ENCODE data around the gene GOLGB1.
"Not testable (repeated sequence)": the region's sequence is repeated elsewhere in the genome, so short reads cannot be mapped to it uniquely, and the experiment has no call there.

Gene GOLGB1

DNA sequence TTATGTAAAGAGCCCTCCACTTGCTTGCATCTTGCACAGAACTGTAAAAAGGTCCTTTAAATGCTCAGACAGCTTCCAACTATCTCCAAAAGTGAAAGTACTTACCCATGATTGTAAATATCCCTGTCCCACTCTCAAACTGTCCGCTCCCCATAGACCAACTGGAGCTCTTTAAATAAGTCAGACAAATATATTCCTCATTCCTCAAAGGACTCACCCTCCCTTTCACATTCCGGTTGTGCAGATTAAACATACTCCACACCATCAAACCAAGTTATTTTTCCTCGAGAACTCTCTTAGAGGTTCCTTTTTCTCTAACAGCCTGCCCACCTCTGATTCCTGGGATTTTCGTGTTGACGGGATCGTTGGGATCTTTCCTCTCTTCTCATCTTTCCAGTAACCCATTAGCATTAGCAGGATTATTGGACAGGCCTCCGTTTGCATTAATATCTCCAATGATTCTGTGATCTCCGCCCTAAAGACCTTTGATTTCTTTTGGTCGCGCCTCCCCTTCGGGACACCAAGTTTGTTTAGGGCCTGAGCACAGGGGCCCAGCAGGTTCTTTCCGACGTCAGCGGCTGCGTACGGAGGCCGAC, 763 bp downstream of the GOLGB1 start:
- in situ Hi-C loops (cut with MboI; ENCODE audit: low sequenced_read_pairs) = no loop called here

DNA sequence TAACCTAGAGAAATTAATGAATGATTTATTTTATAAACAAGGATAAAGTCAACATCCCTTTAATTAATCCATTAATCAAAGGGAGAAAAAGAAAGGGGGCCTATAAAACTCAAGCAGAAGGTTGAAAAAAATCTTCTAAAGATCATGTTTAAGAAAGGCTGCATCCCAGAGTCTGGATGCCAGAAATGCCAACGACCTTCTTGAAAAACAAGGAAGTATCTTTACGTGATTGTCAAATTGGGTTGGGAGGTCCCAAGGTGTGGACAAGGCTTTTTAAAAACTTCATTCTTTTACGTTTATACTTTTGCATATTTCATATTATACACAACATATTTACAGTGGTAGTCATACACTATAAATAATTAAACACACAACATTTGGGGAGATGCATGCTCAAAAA, 1.6 kb downstream of the GOLGB1 start:
- in situ Hi-C loops (cut with MboI; ENCODE audit: low sequenced_read_pairs) = no loop called here

DNA sequence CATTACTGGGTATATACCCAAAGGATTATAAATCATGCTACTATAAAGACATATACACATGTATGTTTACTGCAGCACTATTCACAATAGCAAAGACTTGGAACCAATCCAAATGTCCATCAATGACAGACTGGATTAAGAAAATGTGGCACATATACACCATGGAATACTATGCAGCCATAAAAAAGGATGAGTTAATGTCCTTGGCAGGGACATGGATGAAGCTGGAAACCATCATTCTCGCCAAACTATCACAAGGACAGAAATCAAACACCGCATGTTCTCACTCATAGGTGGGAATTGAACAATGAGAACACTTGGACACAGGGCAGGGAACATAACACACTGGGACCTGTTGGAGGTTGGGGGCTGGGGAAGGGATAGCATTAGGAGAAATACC, 6.4 kb downstream of the GOLGB1 start:
- in situ Hi-C loops (cut with MboI; ENCODE audit: low sequenced_read_pairs) = not testable (repeated sequence)

DNA sequence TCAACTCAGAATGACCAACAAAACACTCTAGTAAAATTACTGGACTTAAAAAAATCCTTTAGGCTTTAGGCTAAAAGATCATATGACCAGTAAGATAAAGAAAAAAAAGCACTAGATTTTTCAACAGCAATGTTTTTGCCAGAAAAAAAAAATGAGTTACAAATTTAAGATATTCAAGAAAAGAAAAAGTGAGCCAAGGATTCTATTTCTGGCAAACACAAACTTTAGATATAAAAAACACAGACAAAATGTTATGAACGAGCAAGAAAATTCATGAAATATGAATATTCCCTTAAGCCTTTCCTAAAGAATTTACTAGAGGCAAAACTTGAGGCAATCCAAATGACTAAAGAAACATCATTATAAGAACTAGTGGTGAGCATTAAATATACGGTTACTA, 8.6 kb downstream of the GOLGB1 start:
- in situ Hi-C loops (cut with MboI; ENCODE audit: low sequenced_read_pairs) = no loop called here

DNA sequence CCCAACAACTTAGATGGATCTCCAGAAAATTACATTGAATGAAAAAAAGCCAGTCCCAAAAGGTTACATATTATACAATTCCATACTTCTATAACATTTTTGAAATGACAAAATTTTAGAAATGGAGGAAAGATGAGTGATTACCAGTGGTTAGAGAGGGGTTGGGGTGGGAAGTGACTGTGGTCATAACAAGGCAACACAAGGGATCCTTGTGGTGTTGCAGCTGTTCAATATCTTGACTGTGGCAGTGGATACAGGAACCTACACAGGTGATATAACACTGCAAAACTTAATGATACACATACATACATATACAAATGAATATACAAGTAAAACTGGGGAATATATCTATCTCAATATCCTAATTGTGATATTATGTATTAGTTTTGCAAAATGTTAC, 9.6 kb downstream of the GOLGB1 start:
- in situ Hi-C loops (cut with MboI; ENCODE audit: low sequenced_read_pairs) = no loop called here

DNA sequence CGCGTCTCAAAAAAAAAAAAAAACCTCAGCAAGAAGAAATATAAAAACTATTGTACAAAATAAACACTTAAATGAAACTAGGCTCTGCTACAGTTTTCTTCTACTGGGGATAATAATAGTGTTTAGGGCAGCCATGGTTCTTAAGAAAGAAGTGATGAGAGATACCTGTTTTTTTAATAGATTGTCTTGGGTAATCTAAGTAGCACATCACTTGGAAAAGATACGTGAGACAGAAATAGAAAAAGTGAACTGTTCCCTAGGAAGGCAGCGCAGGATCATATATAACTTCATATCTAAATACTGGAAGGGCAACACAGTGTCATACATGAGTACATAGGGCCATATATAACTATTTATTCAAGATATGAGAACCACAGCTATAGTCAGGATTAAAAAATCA, 11.9 kb downstream of the GOLGB1 start:
- in situ Hi-C loops (cut with MboI; ENCODE audit: low sequenced_read_pairs) = no loop called here

DNA sequence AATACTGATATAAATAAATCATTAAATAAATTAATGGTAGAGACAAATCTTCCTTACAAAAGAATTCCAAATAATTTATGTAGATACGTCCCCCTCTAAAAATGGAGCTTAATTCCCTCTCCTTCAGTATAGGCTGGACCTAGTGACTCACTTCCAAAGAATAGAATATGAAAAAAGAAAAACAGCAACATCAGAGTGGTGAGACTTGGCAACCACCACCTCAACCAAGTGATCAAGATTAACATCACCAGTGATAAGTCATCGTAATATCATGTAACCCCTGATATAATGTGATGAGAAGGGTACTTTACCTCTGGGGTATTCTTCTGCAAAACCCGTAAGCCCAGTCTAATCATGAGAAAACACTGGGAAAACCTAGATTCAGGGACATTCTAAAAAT, 13.4 kb downstream of the GOLGB1 start:
- in situ Hi-C loops (cut with MboI; ENCODE audit: low sequenced_read_pairs) = no loop called here

DNA sequence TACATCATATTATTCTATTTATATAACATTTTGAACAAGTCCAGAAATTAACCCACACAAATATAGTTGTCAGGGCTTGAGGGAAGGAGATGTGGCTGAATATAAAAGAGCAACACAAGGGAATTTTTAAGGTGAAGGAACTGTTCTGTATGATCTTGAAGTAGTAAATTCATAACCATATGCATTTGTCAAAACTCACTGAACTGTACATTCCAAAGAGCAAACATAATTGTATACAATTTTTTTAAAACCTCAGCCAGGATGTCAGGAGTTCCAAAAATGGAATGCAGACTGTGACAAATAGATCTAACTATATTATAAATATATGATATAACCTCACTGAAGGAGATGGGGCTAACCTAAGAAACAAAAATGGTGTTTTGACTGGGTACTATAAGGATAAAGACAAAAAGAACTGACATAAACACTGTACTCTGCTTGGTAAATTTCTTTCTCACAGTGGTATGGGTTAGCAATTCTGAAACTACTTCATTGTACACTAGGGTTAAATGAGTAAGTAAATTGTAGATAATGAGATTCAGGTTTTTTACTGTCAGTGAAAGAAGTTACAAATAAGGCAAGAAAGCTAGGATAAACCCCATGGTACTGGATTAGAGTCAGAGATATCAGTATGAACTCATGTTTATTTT, 14.4 kb downstream of the GOLGB1 start:
- in situ Hi-C loops (cut with MboI; ENCODE audit: low sequenced_read_pairs) = no loop called here

DNA sequence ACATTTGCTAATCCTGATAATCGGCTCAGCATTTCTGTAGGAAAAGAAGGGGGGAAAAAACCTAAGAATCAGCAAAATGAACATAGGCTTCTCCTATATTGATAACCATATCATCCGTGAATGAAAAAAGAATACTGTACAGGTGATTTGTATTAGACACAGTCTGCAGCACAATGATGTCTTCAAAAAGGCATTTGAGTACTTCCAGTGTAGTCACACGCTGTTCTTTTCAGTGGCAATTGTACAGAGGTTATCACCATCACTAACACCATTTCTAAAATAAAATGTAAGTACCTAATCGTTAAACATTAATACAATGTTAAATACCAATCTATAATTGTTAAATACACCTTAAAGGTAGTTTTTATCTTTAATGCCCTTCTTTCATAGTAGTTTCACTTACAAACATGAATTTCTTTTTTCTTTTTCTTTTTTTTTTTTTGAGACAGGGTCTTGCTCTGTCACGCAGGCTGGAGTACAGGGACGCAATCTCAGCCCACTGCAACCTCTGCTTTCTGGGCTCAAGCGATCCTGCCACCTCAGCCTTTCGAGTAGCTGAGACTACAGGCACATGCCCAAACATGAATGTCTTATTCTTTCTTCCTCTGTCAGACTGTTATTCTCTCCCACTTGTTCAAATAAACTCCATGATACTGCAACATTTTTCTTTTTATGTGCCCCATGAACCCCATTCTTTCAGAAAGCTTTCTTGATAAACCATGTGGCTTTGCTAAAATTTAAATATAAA, 18.4 kb downstream of the GOLGB1 start:
- in situ Hi-C loops (cut with MboI; ENCODE audit: low sequenced_read_pairs) = no loop called here

DNA sequence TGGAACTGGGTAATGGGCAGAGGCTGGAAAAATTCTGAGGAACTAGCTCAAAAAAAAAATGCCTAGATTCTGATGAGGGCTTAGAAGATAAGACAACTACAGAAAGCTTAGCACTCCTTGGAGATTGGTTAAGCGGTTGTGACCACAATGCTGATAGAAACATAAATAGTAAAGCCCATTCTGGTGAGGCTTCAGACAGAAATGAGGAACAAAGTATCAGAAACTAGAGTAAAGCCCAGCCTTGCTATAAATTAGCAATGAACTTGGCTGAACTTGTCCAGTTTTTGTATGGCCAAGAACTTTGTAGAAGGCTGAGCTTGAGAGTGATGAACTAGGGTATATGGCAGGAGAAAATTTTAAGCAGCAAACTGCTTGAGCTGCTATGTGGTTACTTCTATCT, 25.4 kb downstream of the GOLGB1 start:
- in situ Hi-C loops (cut with MboI; ENCODE audit: low sequenced_read_pairs) = no loop called here

DNA sequence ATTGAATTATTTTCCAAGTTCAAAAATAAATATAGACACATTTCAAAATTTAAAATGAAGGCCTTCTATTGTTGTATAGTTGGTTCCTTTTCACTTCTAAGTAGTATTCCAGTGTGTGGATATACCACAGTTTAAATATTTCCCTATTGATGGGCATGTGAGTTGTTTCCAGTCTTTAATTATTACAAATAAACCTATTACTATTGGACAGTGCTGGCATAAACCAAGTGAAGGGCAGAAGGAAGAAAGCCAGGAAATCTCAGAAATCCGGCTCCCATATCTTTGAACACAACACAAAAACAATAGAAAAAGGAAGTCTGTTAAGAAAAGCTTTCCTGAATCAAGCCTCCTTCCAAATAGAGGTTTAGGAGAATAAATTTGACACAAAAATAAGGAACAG, 26.1 kb downstream of the GOLGB1 start:
- in situ Hi-C loops (cut with MboI; ENCODE audit: low sequenced_read_pairs) = no loop called here

DNA sequence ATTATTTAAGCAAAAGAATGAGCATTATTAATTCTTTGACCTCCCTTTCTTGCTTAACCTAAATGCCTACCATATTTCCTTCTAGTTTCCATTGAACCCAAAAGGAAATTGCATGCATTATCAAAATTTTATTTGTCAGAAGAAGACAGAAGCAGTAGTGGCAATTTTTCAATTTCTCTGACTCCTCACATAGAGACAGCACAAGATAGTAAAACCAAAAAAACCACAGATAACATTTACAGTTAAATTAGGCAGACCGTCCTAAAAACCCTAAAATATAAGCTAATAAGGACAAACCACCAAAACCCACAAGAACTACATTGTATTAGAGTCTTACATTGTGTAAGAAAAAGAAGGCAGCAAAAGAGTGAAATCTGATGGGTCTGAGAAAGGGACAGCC, 27.1 kb downstream of the GOLGB1 start:
- in situ Hi-C loops (cut with MboI; ENCODE audit: low sequenced_read_pairs) = no loop called here

DNA sequence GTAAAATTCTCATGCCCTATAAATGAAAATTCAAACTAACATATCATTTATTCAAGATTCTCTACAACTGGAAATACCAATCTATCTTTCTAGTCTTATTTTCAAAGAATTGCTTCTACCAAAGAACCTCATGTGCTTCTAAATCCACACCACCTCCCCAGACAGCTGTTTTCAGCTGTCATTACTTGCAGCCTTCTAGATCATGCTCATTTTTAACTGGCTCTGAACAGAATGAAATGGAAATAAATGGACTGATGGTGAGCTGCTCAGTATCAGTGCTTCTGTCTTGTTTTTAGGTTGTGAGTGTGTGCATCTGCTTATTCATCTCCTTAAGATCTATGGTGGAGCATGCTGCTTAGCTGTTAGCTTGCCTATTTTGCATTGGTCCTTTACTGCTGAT, 29.4 kb downstream of the GOLGB1 start:
- in situ Hi-C loops (cut with MboI; ENCODE audit: low sequenced_read_pairs) = no loop called here

DNA sequence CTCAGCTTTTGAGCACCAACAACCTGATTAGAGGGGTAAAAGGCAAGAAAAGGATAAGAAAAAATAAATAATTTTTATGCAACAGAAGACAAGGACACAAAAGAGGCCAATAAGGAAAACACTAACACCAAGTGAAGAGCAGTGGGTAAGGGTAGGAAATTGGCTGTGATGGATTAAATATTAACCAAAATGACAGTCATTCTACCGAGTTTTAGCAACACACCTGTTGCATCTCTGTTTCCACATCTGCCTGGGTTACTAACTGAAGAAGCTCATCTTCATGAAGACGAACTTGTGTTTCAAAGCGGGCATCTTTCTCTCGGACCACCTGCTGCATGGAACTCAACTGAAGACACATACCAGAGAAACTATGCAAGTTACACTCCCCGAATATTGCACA, 30.1 kb downstream of the GOLGB1 start:
- in situ Hi-C loops (cut with MboI; ENCODE audit: low sequenced_read_pairs) = no loop called here

DNA sequence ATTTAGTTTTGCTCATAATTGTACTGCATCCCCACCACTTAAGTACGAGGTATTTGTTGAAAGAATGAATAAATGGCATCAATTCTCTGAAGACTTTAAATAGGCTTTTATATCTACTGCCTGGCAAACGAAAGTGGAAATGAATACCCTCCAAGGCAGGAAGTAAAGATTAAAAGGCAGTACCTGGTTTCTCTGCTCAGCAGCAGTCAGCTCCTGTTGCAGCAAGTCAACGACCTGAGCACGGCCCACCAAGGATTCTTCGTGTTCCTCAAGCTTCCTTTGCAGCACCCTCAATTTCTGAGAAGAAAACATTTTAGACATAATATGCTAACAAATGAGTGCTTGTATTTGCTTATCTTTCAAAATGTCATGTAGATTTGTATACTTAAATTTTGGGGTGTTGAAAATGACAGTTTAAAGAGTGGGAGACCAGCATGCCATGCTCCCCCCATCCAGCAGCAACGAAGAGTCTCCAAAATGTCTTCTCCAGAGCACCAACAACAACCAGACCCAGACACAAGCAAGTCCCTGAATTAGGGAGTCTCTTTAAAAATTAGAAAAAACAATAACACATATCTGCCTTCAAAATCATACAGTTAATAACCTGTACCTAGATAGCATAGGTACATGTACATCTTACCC, 31.2 kb downstream of the GOLGB1 start:
- in situ Hi-C loops (cut with MboI; ENCODE audit: low sequenced_read_pairs) = no loop called here

DNA sequence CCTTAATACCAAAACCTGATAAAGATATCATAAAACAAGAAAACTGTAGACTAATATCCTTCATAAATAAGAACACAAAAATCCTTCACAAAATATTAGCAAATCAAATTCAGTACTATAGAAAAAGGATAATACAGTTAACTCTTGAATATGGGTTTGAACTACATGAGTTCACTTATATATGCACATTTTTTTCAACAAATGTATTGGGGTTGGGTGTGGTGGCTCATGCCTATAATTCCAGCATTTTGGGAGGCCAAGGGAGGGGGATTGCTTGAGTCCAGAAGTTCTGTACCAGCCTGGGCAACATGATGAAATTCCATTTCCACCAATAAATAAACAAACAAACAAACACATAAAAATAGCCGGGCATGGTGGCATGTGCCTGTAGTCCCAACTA, 39.2 kb downstream of the GOLGB1 start:
- in situ Hi-C loops (cut with MboI; ENCODE audit: low sequenced_read_pairs) = no loop called here

DNA sequence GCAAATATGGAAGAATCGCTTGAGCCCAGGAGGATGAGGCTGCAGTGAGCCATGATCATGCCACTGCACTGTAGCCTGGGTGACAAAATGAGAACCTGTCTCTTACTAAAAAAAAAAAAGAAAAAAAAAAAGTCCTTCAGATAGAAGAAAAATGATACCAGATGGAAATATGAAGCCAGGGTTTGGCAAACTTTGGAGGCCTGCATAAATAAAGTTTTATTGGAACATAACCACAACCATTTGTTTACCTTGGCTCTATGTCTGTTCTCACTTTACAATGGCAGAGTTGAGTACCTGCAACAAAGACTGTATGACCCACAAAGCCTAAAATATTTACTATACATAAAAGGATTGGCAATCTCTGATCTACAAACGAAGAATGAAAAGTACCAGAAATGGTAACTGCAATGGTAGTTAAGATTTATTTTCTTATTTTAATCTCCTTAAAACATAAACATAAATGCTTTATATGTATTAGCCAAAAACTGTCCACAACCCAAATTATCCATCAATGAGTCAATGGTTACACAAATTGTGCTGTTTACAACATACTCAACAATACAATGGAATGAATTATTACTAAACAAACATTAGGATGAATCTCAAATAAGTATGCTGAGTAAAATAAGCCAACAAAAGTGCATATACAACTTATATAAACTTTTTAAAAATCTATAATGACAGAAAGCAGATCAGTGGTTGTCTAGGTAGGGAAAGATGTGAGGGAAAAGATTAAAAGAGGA, 41.8 kb downstream of the GOLGB1 start:
- in situ Hi-C loops (cut with MboI; ENCODE audit: low sequenced_read_pairs) = no loop called here

DNA sequence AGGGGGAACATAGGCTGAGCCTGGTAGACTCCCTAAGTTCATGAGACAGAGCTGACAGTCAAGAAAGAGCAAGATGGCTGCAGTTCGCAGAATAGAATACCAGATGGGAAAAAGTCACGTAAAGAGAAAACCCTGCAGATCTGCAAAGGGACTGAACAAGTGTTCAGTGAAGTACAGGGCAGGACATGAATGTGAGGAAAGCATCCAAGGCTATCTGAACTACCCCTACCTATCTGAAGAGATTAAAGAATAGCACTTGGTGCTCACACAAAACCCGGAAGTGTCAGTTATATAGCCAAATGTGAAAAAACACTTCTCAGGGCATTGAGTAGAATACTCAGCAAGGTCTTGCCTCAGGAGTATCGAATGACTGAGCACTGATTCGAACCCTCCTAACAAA, 44.0 kb downstream of the GOLGB1 start:
- in situ Hi-C loops (cut with MboI; ENCODE audit: low sequenced_read_pairs) = no loop called here

DNA sequence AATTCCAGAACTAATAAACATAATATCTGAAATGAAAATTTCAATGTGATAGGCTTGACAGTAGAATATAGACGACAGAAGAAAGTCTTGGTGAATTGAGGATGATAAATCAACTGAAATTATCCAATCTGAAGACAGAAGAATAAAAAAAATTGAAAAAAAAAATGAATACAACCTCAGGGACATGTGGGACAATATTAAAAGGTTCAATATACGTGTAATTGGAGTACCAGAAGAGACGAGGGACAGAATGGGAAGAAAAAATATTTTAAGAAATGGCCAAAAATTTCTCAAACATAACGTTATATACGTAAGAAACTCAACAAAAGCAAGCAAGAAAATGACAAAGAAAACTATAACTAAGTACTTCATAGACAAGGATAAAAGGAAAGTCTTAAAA, 45.6 kb downstream of the GOLGB1 start:
- in situ Hi-C loops (cut with MboI; ENCODE audit: low sequenced_read_pairs) = no loop called here

DNA sequence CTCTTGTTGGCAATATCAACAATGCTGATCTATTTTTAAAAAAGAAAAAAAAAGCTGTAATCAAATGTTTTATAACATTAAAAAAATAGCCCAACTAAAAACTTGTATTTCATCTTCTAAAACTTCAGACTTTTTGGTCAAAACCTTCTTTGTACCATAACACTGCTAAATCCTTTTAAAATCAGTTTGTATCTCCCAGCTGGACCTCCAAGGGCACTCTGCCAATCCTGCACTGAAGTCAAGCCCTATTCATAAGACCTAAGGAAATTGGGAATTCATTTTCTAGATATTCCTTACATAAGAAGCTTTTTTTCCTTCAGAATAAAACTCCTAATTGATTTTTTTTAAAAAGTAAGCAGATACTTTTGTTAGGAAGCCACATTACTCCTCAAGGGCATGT, 50.6 kb downstream of the GOLGB1 start:
- in situ Hi-C loops (cut with MboI; ENCODE audit: low sequenced_read_pairs) = no loop called here

DNA sequence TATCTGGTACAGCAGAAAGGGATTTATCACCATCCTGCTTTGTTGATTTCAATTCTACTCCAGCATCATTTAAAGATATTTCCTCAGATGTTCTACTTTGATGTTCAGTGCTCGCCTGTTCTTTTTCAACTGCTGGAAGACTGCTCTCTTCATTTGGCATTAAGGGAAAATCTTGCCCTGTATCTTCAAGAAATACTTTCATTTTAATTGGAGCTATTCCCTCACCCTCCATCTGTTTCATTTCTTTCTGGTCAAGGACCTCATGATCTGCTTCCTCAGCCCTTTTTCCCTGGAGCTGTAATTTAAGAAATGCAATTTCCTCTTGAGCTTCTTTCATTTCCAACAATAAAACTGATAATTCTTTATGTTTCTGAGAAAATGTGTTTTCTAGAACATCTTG, 51.1 kb downstream of the GOLGB1 start:
- in situ Hi-C loops (cut with MboI; ENCODE audit: low sequenced_read_pairs) = no loop called here
